MM.1S (cell line): ENCODE measurements around the gene EWSR1.

Experiments
- DNase-seq: peaks from one replicate; pipeline ENCODE4 v3.0.0-alpha.2; 2015
- H2AFZ ChIP-seq: fragments of 300-600 bp; sonication (generic); 2 replicates; pipeline ENCODE4 v1.6.0; 2016; ENCODE audit warnings: antibody characterized with exemption, low read length
- H3F3A ChIP-seq: fragments of 300-600 bp; sonication (generic); 2 replicates; pipeline ENCODE4 v1.6.1; 2016; ENCODE audit warnings: mild to moderate bottlenecking, antibody characterized with exemption, low read length, moderate library complexity, mixed read lengths; ENCODE audit not compliant: insufficient read depth
- H3K27ac ChIP-seq: fragments of 300-600 bp; sonication (generic); 2 replicates; pipeline ENCODE4 v1.5.1; 2016; ENCODE audit warnings: mild to moderate bottlenecking, low read length
- H3K27me3 ChIP-seq: fragments of 300-600 bp; sonication (generic); replicated peaks from 2 replicates; pipeline ENCODE4 v1.6.0; 2016; ENCODE audit warnings: low read length; ENCODE audit not compliant: insufficient read depth
- H3K36me3 ChIP-seq: fragments of 300-600 bp; sonication (generic); replicated peaks from 2 replicates; pipeline ENCODE4 v1.6.1; 2016; ENCODE audit warnings: mild to moderate bottlenecking, low read length, mixed read lengths; ENCODE audit not compliant: insufficient read depth
- H3K4me1 ChIP-seq: fragments of 300-600 bp; sonication (generic); 2 replicates; pipeline ENCODE4 v1.6.1; 2016; ENCODE audit warnings: low read length, mixed read lengths
- H3K4me2 ChIP-seq: fragments of 300-600 bp; sonication (generic); 2 replicates; pipeline ENCODE4 v1.6.0; 2016; ENCODE audit warnings: low read depth, low read length
- H3K4me3 ChIP-seq: fragments of 300-600 bp; sonication (generic); 2 replicates; pipeline ENCODE4 v1.5.1; 2016; ENCODE audit warnings: low read length, mixed read lengths
- H3K79me2 ChIP-seq: fragments of 300-600 bp; sonication (generic); 2 replicates; pipeline ENCODE4 v1.6.1; 2016; ENCODE audit warnings: mixed run types, low read length, mixed read lengths
- H3K9ac ChIP-seq: fragments of 300-600 bp; sonication (generic); 2 replicates; pipeline ENCODE4 v1.6.1; 2016; ENCODE audit warnings: low read length, mixed read lengths
- H3K9me2 ChIP-seq: fragments of 300-600 bp; sonication (generic); replicated peaks from 2 replicates; pipeline ENCODE4 v1.6.1; 2016; ENCODE audit warnings: mild to moderate bottlenecking, low read length, mixed read lengths; ENCODE audit not compliant: insufficient read depth
- H3K9me3 ChIP-seq: fragments of 300-600 bp; sonication (generic); replicated peaks from 2 replicates; pipeline ENCODE4 v1.6.1; 2016; ENCODE audit warnings: mild to moderate bottlenecking, low read length, mixed read lengths; ENCODE audit not compliant: insufficient read depth
- H4K20me1 ChIP-seq: fragments of 300-600 bp; sonication (generic); 2 replicates; pipeline ENCODE4 v1.6.1; 2016; ENCODE audit warnings: mild to moderate bottlenecking, low read length, moderate library complexity, mixed read lengths; ENCODE audit not compliant: insufficient read depth
- CTCF ChIP-seq: fragments of 300-600 bp; sonication (generic); IDR thresholded peaks from 2 replicates; pipeline ENCODE4 v1.5.1; 2016; ENCODE audit warnings: antibody characterized with exemption, low read length, mixed read lengths
- EZH2 ChIP-seq: fragments of 300-600 bp; sonication (generic); optimal IDR thresholded peaks from 2 replicates; pipeline ENCODE3; 2017; ENCODE audit warnings: low read depth, mild to moderate bottlenecking, antibody characterized with exemption, low read length, mixed read lengths
- EZH2phosphoT487 ChIP-seq: fragments of 300-600 bp; sonication (generic); IDR thresholded peaks from 2 replicates; pipeline ENCODE4 v1.6.1; 2018; ENCODE audit warnings: antibody characterized with exemption, low read length

Gene EWSR1

GRCh38 chr22:29251981-29252911 lies 15.8 kb upstream of the EWSR1 start:
- Histone ChIP-seq H3K27ac (no peak overlapping the region), H3K4me3 (no peak overlapping the region), H3K9ac (no peak overlapping the region), H3K79me2 (no peaks in the 10 kb centered on the region), H3K9me3 (no peaks in the 10 kb centered on the region), H3K9me2 (no peaks in the 10 kb centered on the region), H2AFZ (no peak overlapping the region), H3K36me3 (no peaks in the 10 kb centered on the region), H3K27me3 (no peaks in the 10 kb centered on the region), H3K4me2 (no peak overlapping the region), H3K4me1 (no peaks in the 10 kb centered on the region), H3F3A (no peaks in the 10 kb centered on the region), H4K20me1 (no peaks in the 10 kb centered on the region)
- no peak for TF ChIP-seq EZH2phosphoT487
- TF ChIP-seq EZH2, result no peak
- DNase-seq, result no peak

GRCh38 chr22:29253561-29254285 lies 14.3 kb upstream of the EWSR1 start:
- Histone ChIP-seq H3K9me2 (no peaks in the 10 kb centered on the region), H3K36me3 (no peaks in the 10 kb centered on the region), H3K79me2 (no peaks in the 10 kb centered on the region), H3K4me3 (no peak overlapping the region), H3K9ac (no peak overlapping the region), H3F3A (no peaks in the 10 kb centered on the region), H3K9me3 (no peaks in the 10 kb centered on the region), H3K4me2 (no peak overlapping the region), H2AFZ (no peak overlapping the region), H3K27ac (no peak overlapping the region), H3K4me1 (no peaks in the 10 kb centered on the region), H3K27me3 (no peaks in the 10 kb centered on the region), H4K20me1 (no peaks in the 10 kb centered on the region)
- no peak for DNase-seq
- no peak for TF ChIP-seq EZH2
- no peak for TF ChIP-seq EZH2phosphoT487
- no peak for TF ChIP-seq CTCF

- H3K9me3 ChIP-seq, result no peaks in the 10 kb centered on the region
- H3K9ac ChIP-seq, result no peak overlapping the region
- H3K79me2 ChIP-seq, result no peaks in the 10 kb centered on the region
- H3K4me3 ChIP-seq, result no peak overlapping the region
- no peaks in the 10 kb centered on the region for H3K9me2 ChIP-seq
- no peak overlapping the region for H2AFZ ChIP-seq
- no peaks in the 10 kb centered on the region for H3F3A ChIP-seq
- no peak for DNase-seq
- no peak overlapping the region for H3K27ac ChIP-seq
- no peaks in the 10 kb centered on the region for H3K36me3 ChIP-seq
- H3K4me2 ChIP-seq, result no peak overlapping the region
- no peaks in the 10 kb centered on the region for H3K27me3 ChIP-seq
- no peak for TF ChIP-seq CTCF
- TF ChIP-seq EZH2phosphoT487, result no peak
- TF ChIP-seq EZH2, result no peak
- H3K4me1 ChIP-seq, result no peaks in the 10 kb centered on the region
- no peaks in the 10 kb centered on the region for H4K20me1 ChIP-seq
These were observed 13.8 kb upstream of the EWSR1 start for GRCh38 chr22:29254286-29254660.
